Measurements from ENCODE around the gene BUB3.

BUB3 gene

DNA sequence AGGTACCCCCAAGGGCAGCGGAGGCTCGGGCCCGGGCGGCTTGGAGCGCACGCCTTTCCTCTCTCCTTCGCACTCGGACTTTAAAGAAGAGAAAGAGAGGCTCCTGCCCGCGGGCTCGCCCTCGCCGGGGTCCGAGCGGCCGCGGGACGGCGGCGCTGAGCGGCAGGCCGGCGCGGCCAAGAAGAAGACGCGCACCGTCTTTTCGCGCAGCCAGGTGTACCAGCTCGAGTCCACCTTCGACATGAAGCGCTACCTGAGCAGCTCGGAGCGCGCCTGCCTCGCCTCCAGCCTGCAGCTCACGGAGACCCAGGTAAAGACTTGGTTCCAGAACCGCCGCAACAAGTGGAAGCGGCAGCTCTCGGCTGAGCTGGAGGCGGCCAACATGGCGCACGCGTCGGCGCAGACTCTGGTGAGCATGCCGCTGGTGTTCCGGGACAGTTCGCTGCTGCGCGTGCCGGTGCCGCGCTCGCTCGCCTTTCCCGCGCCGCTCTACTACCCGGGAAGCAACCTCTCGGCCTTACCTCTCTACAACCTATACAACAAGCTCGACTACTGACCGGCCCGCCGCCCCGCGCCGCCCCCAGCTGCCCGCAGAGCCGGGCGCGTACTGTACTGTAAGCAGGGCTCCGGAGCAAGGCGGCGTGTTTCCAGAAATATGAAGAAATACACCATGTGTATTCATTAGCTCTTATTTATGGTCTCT lies 4.5 kb upstream of the BUB3 start:
- no peak overlapping the region for H3K4me3 ChIP-seq (ENCODE audit: low read depth in 1 of 2, low read length in 2 of 2)
- no peak overlapping the region for H2AFZ ChIP-seq (ENCODE audit: low read depth, low read length)
- TF ChIP-seq EZH2 (IDR thresholded peaks at IDR 0.05; ENCODE audit: borderline replicate concordance, low read depth, low read length, severe bottlenecking): no peak
- TF ChIP-seq, protein P1, sequence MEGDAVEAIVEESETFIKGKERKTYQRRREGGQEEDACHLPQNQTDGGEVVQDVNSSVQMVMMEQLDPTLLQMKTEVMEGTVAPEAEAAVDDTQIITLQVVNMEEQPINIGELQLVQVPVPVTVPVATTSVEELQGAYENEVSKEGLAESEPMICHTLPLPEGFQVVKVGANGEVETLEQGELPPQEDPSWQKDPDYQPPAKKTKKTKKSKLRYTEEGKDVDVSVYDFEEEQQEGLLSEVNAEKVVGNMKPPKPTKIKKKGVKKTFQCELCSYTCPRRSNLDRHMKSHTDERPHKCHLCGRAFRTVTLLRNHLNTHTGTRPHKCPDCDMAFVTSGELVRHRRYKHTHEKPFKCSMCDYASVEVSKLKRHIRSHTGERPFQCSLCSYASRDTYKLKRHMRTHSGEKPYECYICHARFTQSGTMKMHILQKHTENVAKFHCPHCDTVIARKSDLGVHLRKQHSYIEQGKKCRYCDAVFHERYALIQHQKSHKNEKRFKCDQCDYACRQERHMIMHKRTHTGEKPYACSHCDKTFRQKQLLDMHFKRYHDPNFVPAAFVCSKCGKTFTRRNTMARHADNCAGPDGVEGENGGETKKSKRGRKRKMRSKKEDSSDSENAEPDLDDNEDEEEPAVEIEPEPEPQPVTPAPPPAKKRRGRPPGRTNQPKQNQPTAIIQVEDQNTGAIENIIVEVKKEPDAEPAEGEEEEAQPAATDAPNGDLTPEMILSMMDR (IDR thresholded peaks at IDR 0.05; ENCODE audit: borderline replicate concordance, extremely low read depth, low read length, poor library complexity, severe bottlenecking): no peak
- no peak overlapping the region for H3K9ac ChIP-seq (ENCODE audit: low read depth, low read length)
- ATAC-seq (ENCODE audit: insufficient read depth, low read depth) (no peak), DNase-seq (no peak)
- no peak overlapping the region for H3K4me2 ChIP-seq (ENCODE audit: insufficient read depth, low read length)
- no peak overlapping the region for H3K27ac ChIP-seq (ENCODE audit: low read length)
- no peaks in the 10 kb centered on the region for H3K9me3 ChIP-seq (ENCODE audit: insufficient read depth, low read length, severe bottlenecking)
- peaks cover 8% of the 10 kb centered on the region for H3K4me1 ChIP-seq (ENCODE audit: insufficient read depth, low read length)
- H3K79me2 ChIP-seq (ENCODE audit: insufficient read depth, low read length): peaks cover 6% of the 10 kb centered on the region
- H3K27me3 ChIP-seq (ENCODE audit: insufficient read depth, low read length, poor library complexity): no peaks in the 10 kb centered on the region
- peaks cover 4% of the 10 kb centered on the region; the same call in 1 of the 2 replicates for H3K36me3 ChIP-seq (ENCODE audit: insufficient read depth, low read length)
- H4K20me1 ChIP-seq (ENCODE audit: insufficient read depth, low read length): no peaks in the 10 kb centered on the region

DNA sequence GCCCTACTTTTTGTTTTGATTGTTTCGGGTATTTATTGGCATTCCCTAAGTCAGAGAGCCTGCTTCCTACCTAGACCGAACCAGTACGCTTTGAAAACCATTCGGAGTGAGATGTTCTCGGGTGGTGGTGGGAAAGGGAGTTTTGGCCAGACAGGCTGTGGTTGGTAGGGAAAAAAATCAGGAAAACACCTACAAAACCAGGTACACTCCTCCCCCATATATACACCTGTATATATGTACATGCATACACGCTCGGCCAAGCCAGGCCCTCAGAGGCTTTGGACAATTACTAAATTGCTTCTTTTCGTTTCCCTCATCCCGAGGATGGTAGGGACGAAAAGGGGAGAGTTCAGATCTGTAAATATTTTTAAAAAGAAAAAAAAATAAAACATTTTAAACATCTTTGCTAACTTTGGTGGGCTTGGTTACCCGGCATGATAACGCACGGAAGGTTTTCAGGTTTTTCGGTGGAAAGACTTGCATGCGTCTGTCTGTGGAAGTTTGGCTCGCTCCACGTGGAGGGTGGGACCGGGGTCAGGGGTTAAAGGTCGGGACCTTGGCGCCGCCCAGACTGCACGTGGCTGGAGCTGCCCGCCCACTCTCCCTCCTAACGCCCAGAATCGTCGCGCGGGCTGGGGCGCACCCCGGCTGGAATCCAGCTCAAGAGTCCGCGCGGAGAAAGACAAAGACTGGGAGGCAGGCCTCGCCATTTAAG lies 3.8 kb upstream of the BUB3 start:
- Histone ChIP-seq H4K20me1 (ENCODE audit: insufficient read depth, low read length) (peaks cover 7% of the 10 kb centered on the region), H3K4me2 (ENCODE audit: insufficient read depth, low read length) (no peak overlapping the region), H2AFZ (ENCODE audit: low read depth, low read length) (no peak overlapping the region), H3K79me2 (ENCODE audit: insufficient read depth, low read length) (peaks cover 13% of the 10 kb centered on the region), H3K9ac (ENCODE audit: low read depth, low read length) (no peak overlapping the region), H3K27ac (ENCODE audit: low read length) (no peak overlapping the region), H3K9me3 (ENCODE audit: insufficient read depth, low read length, severe bottlenecking) (no peaks in the 10 kb centered on the region), H3K27me3 (ENCODE audit: insufficient read depth, low read length, poor library complexity) (no peaks in the 10 kb centered on the region), H3K36me3 (ENCODE audit: insufficient read depth, low read length) (peaks cover 11% of the 10 kb centered on the region), H3K4me1 (ENCODE audit: insufficient read depth, low read length) (peaks cover 12% of the 10 kb centered on the region), H3K4me3 (ENCODE audit: low read depth in 1 of 2, low read length in 2 of 2) (no peak overlapping the region)
- TF ChIP-seq, protein P1 (IDR thresholded peaks at IDR 0.05; ENCODE audit: borderline replicate concordance, extremely low read depth, low read length, poor library complexity, severe bottlenecking): no peak
- no peak for TF ChIP-seq EZH2 (IDR thresholded peaks at IDR 0.05; ENCODE audit: borderline replicate concordance, low read depth, low read length, severe bottlenecking)
- ATAC-seq (ENCODE audit: insufficient read depth, low read depth) (no peak), DNase-seq (no peak)

DNA sequence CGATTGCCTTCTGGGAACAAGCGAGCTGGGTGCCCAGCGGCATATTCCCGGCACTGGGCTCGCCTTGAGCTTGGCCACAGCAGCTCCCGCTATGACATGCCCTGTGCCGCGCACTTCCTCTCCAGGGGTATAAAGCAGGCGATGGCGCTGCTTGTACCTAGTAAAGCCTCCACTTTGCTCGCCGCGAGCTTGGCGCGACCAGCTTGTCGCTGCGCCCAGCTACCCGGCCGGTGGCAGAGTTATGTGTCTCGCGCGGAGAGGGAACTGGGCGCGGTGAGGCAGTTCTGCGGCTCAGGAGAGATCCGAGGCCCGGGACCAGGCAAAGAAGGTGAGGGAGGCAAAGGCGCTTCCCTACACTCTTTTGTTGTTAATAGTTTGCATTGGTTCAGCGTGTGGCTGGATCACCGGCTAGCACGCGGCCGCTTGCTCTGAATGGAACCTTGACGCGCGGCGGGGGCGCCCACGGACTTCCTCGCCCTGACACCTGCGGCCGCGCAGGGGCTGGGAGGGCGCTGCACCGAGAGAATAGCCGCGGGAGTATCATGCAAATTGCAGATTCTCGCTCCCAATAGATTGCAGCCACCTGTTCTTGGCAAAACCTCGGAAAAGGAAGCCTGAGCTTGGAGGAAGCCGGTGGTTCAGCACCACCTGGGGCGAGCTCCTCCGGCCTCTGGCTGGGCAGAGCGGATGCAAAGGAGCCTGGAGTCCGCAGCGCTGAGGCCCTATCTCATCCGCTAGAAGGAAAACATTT lies 3.0 kb upstream of the BUB3 start:
- H3K4me1 ChIP-seq (ENCODE audit: insufficient read depth, low read length): peaks cover 20% of the 10 kb centered on the region
- H3K36me3 ChIP-seq (ENCODE audit: insufficient read depth, low read length): peaks cover 18% of the 10 kb centered on the region
- no peak overlapping the region for H3K9ac ChIP-seq (ENCODE audit: low read depth, low read length)
- no peaks in the 10 kb centered on the region for H3K9me3 ChIP-seq (ENCODE audit: insufficient read depth, low read length, severe bottlenecking)
- peaks cover 20% of the 10 kb centered on the region for H3K79me2 ChIP-seq (ENCODE audit: insufficient read depth, low read length)
- H2AFZ ChIP-seq (ENCODE audit: low read depth, low read length): no peak overlapping the region
- no peak overlapping the region for H3K27ac ChIP-seq (ENCODE audit: low read length)
- H3K4me3 ChIP-seq (ENCODE audit: low read depth in 1 of 2, low read length in 2 of 2): no peak overlapping the region
- H3K4me2 ChIP-seq (ENCODE audit: insufficient read depth, low read length): no peak overlapping the region
- TF ChIP-seq EZH2 (IDR thresholded peaks at IDR 0.05; ENCODE audit: borderline replicate concordance, low read depth, low read length, severe bottlenecking): no peak
- TF ChIP-seq, protein P1 (IDR thresholded peaks at IDR 0.05; ENCODE audit: borderline replicate concordance, extremely low read depth, low read length, poor library complexity, severe bottlenecking): no peak
- no peaks in the 10 kb centered on the region for H3K27me3 ChIP-seq (ENCODE audit: insufficient read depth, low read length, poor library complexity)
- ATAC-seq (ENCODE audit: insufficient read depth, low read depth) (no peak), DNase-seq (no peak)
- H4K20me1 ChIP-seq (ENCODE audit: insufficient read depth, low read length): peaks cover 13% of the 10 kb centered on the region
